CD4-positive, alpha-beta T cell treated with Interleukin-21 for 1 hour (primary cell): Measurements from ENCODE around the gene TLK2.
"Not testable (repeated sequence)": the region's sequence is repeated elsewhere in the genome, so short reads cannot be mapped to it uniquely, and the experiment has no call there.

ENCODE experiments used
- DNase-seq: peaks from one replicate; pipeline ENCODE4 v3.0.0-alpha.2; 2020

TLK2 gene

GRCh38 chr17:62493049-62493655, 14.5 kb downstream of the TLK2 start:
- not testable (repeated sequence) for DNase-seq

GRCh38 chr17:62494073-62494472, 15.4 kb downstream of the TLK2 start:
- DNase-seq: not testable (repeated sequence)

DNA sequence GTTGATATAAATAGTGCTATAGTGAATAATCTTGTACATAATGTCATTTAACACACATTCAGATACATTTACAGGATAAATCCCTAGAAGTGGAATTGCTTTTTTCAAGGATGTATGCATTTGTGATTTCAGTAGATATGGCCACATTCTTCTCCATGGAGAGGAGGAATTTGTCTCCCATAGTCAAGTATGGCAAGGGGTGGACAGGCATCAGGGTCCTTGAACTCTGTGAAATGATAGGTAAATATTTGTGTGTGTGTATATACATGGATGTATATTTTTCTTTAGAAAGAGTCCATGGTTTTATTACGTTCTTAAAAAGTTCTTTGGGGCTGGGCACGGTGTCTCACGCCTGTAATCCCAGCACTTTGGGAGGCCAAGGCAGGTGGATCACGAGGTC, 17.7 kb downstream of the TLK2 start:
- DNase-seq: not testable (repeated sequence)

DNA sequence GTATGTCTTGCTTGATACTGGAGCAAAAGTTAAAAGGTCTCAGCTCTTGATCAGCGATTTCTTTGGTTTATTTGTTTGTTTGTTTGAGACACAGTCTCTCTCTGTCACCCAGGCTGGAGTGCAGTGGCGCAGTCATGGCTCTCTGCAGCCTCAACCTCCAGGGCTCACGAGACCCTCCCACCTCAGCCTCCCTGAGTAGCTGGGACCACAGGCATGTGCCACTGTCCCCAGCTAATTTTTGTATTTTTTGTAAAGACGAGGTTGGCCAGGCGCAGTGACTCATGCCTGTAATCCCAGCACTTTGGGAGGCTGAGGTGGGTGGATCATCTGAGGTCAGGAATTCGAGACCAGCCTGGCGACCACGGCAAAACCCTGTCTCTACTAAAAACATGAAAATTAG, 20.2 kb downstream of the TLK2 start:
- DNase-seq: not testable (repeated sequence)

DNA sequence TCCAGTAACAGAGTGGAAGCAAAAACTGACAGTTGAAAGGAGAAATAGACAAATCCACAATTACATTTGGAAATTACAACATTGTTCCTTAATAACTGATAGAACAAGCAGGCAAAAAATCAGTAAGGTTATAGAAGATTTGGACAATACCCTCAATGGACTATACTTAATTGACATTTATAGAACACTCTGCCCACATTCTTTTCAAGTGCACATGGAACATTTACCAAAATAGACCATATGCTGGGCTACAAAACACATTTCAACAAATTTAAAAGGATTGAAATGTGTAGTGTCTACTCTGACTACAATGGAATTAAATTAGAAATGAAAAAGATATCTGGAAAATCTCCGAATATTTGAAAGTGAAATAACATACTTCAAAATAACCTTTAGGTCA, 21.8 kb downstream of the TLK2 start:
- not testable (repeated sequence) for DNase-seq

DNA sequence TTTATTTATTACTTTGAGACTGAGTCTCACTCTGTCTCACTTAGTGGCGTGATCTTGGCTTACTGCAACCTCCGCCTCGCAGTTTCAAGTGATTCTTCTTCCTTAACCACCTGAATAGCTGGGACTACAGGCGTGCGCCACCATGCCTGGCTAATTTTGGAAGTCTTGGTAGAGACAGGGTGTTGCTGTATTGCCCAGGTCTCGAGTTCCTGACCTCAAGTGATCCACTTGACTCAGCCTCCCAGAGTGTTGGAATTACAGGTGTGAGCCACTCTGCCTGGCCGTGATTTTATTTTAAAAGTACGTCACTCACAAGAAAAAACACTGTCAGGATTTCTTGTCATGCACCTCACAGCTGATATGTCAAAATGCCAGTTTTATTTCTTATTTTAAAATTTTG, 26.2 kb downstream of the TLK2 start:
- not testable (repeated sequence) for DNase-seq

DNA sequence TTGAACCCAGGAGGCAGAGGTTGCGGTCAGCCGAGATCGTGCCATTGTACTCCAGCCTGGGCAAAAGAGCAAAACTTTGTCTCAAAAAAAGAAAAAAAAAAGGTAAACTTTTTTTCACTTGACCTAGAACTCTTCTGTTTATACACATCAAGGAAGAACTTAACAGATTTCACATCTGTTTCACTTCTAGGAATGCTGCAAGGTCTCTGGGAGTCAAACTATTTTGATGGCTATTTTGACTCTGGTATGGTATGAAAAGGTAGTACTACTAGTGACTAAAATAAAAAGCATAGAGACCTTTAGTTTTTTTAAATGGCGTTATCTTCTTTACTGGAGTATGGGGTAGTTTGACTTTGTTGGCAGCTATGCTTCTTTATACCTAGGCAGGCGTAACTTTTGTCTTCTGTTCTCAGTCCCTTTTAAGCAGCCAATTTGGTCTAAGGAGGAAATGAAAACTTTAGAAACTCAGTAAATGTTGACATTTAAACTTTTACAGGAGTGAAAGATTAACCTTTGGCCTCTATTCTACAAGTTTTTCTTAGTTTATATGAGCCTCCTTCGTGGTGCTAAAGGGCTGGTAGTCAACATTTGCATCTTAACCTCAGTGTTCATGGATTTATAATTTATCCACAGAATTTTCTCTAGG, 28.7 kb downstream of the TLK2 start:
- DNase-seq: not testable (repeated sequence)

DNA sequence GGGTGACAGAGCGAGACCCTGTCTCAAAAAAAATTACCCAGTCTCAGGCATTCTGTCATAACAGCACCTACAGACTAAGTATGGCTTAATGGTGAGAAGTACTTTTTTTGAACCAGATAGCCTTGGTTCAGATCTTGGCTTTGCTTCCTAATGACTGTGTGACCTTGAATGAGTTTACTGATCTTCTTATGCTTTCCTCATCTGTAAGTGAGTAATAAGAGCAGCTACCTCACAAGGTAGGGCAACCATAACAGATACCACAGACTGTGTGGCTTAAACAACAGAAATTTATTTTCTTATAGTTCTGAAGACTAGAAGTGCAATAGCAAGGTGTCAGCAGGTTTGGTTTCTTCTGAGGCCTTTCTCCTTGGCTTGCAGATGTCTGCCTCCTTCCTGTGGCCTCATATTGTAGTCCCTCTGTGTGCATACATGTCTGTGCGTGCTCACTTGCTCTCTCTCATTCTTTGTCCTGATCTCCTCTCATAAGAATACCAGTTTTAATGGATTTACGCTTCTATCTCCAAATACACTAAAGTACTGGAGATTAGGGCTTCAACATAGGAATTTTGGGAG, 31.7 kb downstream of the TLK2 start:
- not testable (repeated sequence) for DNase-seq

DNA sequence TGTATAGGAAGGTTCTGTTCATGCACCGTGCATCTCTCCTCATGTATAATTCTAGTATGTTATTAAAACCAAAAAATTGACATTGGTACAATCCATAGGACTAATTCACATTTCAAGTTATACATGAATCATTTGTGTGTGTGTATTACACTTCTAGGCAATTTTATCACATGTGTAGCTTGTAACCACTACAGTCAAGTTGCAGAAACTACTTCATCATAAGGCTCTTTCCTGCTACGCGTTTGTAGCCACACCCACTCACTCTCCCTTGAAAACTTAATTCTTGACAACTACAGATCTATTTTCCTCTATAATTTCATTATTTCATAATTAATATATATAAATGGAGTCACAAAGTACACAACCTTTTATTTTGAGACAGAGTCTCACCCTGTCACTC, 32.4 kb downstream of the TLK2 start:
- not testable (repeated sequence) for DNase-seq

DNA sequence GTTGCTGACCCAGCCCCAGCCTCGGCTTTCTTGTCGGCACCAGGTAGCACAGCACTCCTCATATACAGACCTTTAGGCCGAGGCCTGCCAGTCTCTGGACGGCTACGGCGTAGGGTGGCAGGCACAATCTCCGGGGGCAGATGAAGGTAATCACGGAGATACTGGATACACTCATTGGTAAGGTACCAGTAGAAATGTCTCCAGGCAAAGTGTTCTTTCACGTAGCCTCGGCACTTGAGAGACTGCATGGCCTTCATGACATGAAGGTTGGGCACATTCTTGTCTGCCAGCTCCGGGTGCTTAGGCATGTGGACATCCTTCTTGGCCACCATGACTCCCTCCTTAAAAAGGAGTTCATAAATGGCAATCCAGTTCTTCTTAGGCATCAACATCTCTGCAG, 37.8 kb downstream of the TLK2 start:
- DNase-seq: not testable (repeated sequence)

GRCh38 chr17:62521295-62521694, 42.7 kb downstream of the TLK2 start:
- DNase-seq: not testable (repeated sequence)

DNA sequence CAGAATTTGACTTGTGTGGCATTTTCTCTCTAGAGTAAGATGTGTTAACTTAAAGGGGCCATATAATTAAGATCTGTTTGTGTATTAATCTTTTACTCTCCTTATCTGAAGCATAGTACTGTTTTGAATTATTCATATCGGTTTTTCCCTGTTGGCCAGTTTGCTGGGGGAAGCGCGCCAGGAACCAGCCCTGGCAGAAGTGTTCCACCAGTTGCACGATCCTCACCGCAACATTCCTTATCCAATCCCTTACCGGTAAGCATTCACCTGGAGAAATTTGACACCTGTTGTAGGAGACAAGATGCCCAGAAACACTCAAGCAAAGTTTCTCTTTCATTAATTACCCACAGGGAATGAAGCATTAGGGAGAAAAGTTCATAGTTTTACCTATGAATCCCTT, 45.5 kb downstream of the TLK2 start:
- not testable (repeated sequence) for DNase-seq

GRCh38 chr17:62525317-62525716, 46.7 kb downstream of the TLK2 start:
- DNase-seq: not testable (repeated sequence)

GRCh38 chr17:62530936-62531335, 52.3 kb downstream of the TLK2 start:
- DNase-seq: not testable (repeated sequence)

DNA sequence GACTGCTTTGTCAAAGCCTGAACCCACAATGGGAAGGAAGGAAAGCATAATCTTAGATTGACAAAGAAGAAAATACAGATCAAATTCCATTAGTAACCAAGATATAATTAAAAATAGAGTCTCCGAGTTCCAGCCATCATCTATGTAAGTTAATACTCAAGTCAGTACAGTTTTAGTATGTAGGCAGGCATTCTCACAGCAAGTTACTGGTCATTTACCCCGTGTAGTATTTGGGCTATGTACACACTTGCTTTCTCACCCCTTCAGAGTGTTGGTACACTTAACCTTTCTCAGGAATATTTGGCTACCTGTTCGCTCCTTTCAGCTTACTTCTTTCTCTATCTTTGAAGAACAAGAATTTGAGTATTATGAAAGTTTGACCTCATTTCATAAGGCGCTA, 57.9 kb downstream of the TLK2 start:
- not testable (repeated sequence) for DNase-seq

DNA sequence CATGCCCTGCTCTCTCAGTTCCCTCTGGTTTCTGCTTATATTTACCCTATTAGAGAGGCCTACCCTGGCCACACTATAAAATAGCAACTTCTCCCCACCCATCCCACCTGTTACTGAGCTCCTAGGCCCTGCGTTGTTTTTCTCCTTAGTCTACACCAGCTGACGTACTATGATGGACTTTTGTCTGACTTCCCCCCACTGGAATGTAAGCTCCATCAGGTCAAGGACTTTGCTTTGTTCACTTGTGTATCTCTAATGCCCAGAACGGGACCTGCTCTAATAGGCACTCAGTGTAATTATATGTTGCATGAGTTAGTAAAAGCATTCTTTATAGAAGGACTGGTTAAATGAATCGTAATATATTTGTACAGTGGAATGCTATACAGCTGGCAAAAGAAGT, 62.4 kb downstream of the TLK2 start:
- DNase-seq: not testable (repeated sequence)

GRCh38 chr17:62543278-62543775, 64.7 kb downstream of the TLK2 start:
- not testable (repeated sequence) for DNase-seq

- DNase-seq: not testable (repeated sequence)
Measured at GRCh38 chr17:62546066-62546465, 67.4 kb downstream of the TLK2 start.

DNA sequence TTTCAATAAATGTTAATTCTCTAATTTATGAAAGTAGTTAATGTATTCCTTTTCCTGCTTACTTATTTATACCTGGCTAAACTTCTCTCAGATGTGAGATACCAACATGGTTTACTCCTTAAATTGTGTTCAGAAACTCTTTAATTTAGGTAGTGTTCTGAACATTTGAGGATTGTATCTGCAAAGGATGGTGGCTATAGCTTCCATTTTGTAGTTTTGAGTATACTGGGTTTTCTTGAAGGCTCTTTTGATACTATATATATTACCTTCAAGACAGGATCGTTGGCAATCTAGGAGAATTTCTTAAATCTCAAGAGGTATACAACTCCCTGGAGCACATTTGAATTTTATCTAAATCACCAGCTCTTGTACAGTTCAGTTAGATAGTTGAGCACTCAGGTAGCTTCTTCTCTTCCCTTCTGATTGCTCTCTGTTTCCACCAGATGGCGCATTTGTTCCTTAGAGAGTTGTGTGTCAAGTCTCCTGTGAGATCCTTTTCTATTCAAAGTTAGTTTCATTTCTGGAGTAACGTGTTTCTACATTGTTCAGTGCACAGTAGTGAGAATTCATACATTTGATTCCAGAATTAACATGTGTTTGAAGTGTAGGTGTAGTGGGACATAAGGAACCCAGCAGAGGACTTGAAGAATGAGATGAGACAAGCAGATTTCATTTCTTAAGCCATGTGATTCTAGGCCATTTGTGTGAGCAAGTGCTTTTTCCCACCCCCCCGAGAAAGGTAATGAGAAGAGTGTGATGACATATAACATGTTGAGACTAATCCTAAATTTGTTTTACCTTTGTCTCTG, 74.4 kb downstream of the TLK2 start:
- peak; percentile 74 for DNase-seq

GRCh38 chr17:62557532-62557931, 78.9 kb downstream of the TLK2 start:
- not testable (repeated sequence) for DNase-seq

DNA sequence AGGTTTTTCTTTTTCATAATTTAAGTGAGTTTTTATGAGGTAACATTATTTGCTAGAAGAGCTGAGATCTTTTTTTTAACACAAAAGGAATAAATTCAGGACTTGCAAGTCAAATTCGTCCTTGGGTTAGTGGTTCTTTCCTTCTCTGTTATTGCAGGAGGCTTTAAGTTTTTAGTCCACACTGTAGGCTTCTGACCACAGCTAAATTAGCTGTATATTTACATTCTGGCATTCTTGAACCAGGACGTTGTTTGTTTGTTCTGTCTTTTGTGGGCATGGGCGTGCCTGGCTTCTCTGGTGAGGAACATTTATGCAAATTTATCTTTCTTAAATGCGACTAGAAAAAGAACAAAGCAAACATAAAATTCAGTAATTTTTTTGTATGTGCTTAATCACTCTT, 80.3 kb downstream of the TLK2 start:
- not testable (repeated sequence) for DNase-seq

DNA sequence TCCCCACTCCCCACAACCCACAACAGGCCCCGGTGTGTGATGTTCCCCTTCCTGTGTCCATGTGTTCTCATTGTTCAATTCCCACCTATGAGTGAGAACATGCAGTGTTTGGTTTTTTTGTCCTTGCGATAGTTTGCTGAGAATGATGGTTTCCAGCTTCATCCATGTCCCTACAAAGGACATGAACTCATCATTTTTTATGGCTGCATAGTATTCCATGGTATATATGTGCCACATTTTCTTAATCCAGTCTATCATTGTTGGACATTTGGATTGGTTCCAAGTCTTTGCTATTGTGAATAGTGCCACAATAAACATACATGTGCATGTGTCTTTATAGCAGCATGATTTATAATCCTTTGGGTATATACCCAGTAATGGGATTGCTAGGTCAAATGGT, 82.3 kb downstream of the TLK2 start:
- not testable (repeated sequence) for DNase-seq

DNA sequence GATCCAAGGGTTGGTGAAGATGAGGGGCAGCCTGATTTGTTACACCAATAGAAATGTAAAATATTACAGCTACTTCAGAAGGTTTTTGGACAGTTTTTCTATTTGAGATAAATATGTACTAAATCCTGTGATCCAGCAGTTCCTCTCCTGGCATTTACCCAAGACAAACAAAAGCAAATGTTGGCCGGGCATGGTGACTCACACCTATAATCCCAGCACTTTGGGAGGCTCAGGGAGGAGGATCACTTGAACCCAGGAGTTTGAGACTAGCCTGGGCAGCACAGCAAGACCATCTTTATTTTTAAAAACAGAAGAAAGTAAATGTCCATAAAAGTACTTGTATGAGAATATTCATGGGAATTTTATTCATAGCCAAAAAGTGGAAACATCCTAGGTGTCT, 84.0 kb downstream of the TLK2 start:
- DNase-seq: no peak
